HepG2 (cell line): Measurements from ENCODE around the gene CADM2.

Experiments used
- EZH2 ChIP-seq: conservative IDR thresholded peaks from 2 replicates; pipeline ENCODE4 v1.6.1; 2012; ENCODE audit warnings: mild to moderate bottlenecking, low read depth, low read length, moderate library complexity
- GZF1 ChIP-seq: sonication (generic); formaldehyde crosslinking; IDR thresholded peaks from 2 replicates; pipeline ENCODE4 v1.5.1; 2020; ENCODE audit warnings: mild to moderate bottlenecking, missing genetic modification reagents
- SIN3A ChIP-seq: IDR thresholded peaks from 2 replicates; pipeline ENCODE4 v1.6.1; 2011; ENCODE audit warnings: low read depth, mild to moderate bottlenecking, control low read depth, low read length, borderline replicate concordance
- SMARCE1 ChIP-seq: fragments of 450-650 bp; IDR thresholded peaks from 2 replicates; pipeline ENCODE4 v1.6.1; 2017; ENCODE audit warnings: borderline replicate concordance
- SMC3 ChIP-seq: IDR thresholded peaks from 2 replicates; pipeline ENCODE4 v1.6.1; 2011; ENCODE audit warnings: low read length, improper control_type of control experiment
- SRF ChIP-seq: IDR thresholded peaks from 2 replicates; pipeline ENCODE4 v1.6.1; 2011; ENCODE audit warnings: mild to moderate bottlenecking, low read depth, low read length, moderate library complexity
- TBX2 ChIP-seq: sonication (generic); formaldehyde crosslinking; IDR thresholded peaks from 2 replicates; pipeline ENCODE4 v1.5.0; 2020; ENCODE audit warnings: missing genetic modification reagents, mild to moderate bottlenecking, borderline replicate concordance
- ZC3H4 ChIP-seq: sonication (generic); formaldehyde crosslinking; IDR thresholded peaks from 2 replicates; pipeline ENCODE4 v1.4.0; 2020; ENCODE audit warnings: missing genetic modification reagents, borderline replicate concordance
- ZNF367 ChIP-seq: sonication (generic); formaldehyde crosslinking; IDR thresholded peaks from 2 replicates; pipeline ENCODE4 v1.4.0; 2020; ENCODE audit warnings: missing genetic modification reagents, borderline replicate concordance
- ZNF563 ChIP-seq: sonication (generic); formaldehyde crosslinking; IDR thresholded peaks from 2 replicates; pipeline ENCODE4 v1.8.0; 2022; ENCODE audit warnings: mild to moderate bottlenecking, moderate library complexity, missing genetic modification reagents
- ZNF678 ChIP-seq: sonication (generic); formaldehyde crosslinking; IDR thresholded peaks from 2 replicates; pipeline ENCODE4 v1.4.0; 2020; ENCODE audit warnings: mild to moderate bottlenecking, missing genetic modification reagents
- TF ChIP-seq, protein P1 (sequence below): sonication (generic); formaldehyde crosslinking; IDR thresholded peaks from 2 replicates; pipeline ENCODE4 v1.4.0; 2020; ENCODE audit warnings: missing genetic modification reagents
- TF ChIP-seq, protein P2 (sequence below): sonication (generic); formaldehyde crosslinking; IDR thresholded peaks from 2 replicates; pipeline ENCODE4 v1.5.0; 2020; ENCODE audit warnings: mild to moderate bottlenecking, missing genetic modification reagents, moderate library complexity
- TF ChIP-seq, protein P3 (sequence below): sonication (generic); formaldehyde crosslinking; IDR thresholded peaks from 2 replicates; pipeline ENCODE4 v1.4.0; 2020; ENCODE audit warnings: mild to moderate bottlenecking, missing genetic modification reagents

- TF ChIP-seq SMARCE1 (no peak), SMC3 (no peak), ZNF678 (CRISPR knock-in tag) (no peak), ZNF563 (no peak), SRF (no peak), ZNF367 (CRISPR knock-in tag) (no peak), EZH2 (no peak), SIN3A (no peak), ZC3H4 (CRISPR knock-in tag) (no peak), GZF1 (CRISPR knock-in tag) (no peak), TBX2 (CRISPR knock-in tag) (no peak)
- TF ChIP-seq, protein P1, sequence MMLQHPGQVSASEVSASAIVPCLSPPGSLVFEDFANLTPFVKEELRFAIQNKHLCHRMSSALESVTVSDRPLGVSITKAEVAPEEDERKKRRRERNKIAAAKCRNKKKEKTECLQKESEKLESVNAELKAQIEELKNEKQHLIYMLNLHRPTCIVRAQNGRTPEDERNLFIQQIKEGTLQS (CRISPR knock-in tag): no peak
- TF ChIP-seq, protein P2, sequence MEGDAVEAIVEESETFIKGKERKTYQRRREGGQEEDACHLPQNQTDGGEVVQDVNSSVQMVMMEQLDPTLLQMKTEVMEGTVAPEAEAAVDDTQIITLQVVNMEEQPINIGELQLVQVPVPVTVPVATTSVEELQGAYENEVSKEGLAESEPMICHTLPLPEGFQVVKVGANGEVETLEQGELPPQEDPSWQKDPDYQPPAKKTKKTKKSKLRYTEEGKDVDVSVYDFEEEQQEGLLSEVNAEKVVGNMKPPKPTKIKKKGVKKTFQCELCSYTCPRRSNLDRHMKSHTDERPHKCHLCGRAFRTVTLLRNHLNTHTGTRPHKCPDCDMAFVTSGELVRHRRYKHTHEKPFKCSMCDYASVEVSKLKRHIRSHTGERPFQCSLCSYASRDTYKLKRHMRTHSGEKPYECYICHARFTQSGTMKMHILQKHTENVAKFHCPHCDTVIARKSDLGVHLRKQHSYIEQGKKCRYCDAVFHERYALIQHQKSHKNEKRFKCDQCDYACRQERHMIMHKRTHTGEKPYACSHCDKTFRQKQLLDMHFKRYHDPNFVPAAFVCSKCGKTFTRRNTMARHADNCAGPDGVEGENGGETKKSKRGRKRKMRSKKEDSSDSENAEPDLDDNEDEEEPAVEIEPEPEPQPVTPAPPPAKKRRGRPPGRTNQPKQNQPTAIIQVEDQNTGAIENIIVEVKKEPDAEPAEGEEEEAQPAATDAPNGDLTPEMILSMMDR: no peak
- TF ChIP-seq, protein P3, sequence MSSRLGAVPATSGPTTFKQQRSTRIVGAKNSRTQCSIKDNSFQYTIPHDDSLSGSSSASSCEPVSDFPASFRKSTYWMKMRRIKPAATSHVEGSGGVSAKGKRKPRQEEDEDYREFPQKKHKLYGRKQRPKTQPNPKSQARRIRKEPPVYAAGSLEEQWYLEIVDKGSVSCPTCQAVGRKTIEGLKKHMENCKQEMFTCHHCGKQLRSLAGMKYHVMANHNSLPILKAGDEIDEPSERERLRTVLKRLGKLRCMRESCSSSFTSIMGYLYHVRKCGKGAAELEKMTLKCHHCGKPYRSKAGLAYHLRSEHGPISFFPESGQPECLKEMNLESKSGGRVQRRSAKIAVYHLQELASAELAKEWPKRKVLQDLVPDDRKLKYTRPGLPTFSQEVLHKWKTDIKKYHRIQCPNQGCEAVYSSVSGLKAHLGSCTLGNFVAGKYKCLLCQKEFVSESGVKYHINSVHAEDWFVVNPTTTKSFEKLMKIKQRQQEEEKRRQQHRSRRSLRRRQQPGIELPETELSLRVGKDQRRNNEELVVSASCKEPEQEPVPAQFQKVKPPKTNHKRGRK (CRISPR knock-in tag): no peak
These were observed 672.3 kb downstream of the CADM2 start for GRCh38 chr3:85631070-85631469.
